Muscle of back (tissue), 13 donors: ENCODE results near the gene PPIB. TPM values are rescaled to one million over a fixed set of nuclear protein-coding genes. Genes with fewer than 3 reads are reported as not detected.

Experiments
- DNase-seq, 3 donors: peaks; one replicate each; pipeline versions ENCODE4 v3.0.0 to v3.0.0-alpha.2; 2013
- long read RNA-seq, 9 donors: transcript quantifications; one replicate each; lab custom pipeline, GENCODE V29; 2026
- polyA plus RNA-seq, 10 donors: library from polyadenylated mRNA; unstranded; fragments of 120-200 nt; gene quantifications; one replicate each; pipeline ENCODE4 v1.2.1, GENCODE V29; 2013; ENCODE audit not compliant: insufficient read length in 10 of 10

Gene PPIB
- 100 to 1,000 TPM; 231 to 484 (median 310) TPM for polyA plus RNA-seq
- long read RNA-seq, donor 1, transcript PPIB-201 (5 exons, 1,081 nt): major isoform, 117 of 137 reads
- long read RNA-seq, donor 1, partial matches to known transcripts: 0 of 137 reads
- long read RNA-seq, donor 1, other reads (novel, unspliced or antisense): 19 of 137 reads
- long read RNA-seq, donor 2, transcript PPIB-201 (5 exons, 1,081 nt): major isoform, 117 of 132 reads
- long read RNA-seq, donor 2, partial matches to known transcripts: 8 of 132 reads
- long read RNA-seq, donor 2, other reads (novel, unspliced or antisense): 5 of 132 reads
- long read RNA-seq, donor 3: 0 reads
- long read RNA-seq, donor 4, transcript PPIB-201 (5 exons, 1,081 nt): major isoform, 115 of 152 reads
- long read RNA-seq, donor 4, partial matches to known transcripts: 24 of 152 reads
- long read RNA-seq, donor 4, other reads (novel, unspliced or antisense): 11 of 152 reads
- long read RNA-seq, donor 5, transcript PPIB-201 (5 exons, 1,081 nt): major isoform, 219 of 262 reads
- long read RNA-seq, donor 5, transcript PPIB-203 (3 exons, 1,208 nt): minor isoform, 7 of 262 reads
- long read RNA-seq, donor 5, partial matches to known transcripts: 17 of 262 reads
- long read RNA-seq, donor 5, other reads (novel, unspliced or antisense): 19 of 262 reads
- long read RNA-seq, donor 6, transcript PPIB-201 (5 exons, 1,081 nt): major isoform, 180 of 192 reads
- long read RNA-seq, donor 6, partial matches to known transcripts: 11 of 192 reads
- long read RNA-seq, donor 6, other reads (novel, unspliced or antisense): 0 of 192 reads
- long read RNA-seq, donor 7, transcript PPIB-201 (5 exons, 1,081 nt): major isoform, 115 of 132 reads
- long read RNA-seq, donor 7, partial matches to known transcripts: 5 of 132 reads
- long read RNA-seq, donor 7, other reads (novel, unspliced or antisense): 10 of 132 reads
- long read RNA-seq, donor 8, transcript PPIB-201 (5 exons, 1,081 nt): major isoform, 121 of 146 reads
- long read RNA-seq, donor 8, partial matches to known transcripts: 5 of 146 reads
- long read RNA-seq, donor 8, other reads (novel, unspliced or antisense): 19 of 146 reads
- long read RNA-seq, donor 9, transcript PPIB-201 (5 exons, 1,081 nt): major isoform, 25 of 25 reads
- long read RNA-seq, donor 9, partial matches to known transcripts: 0 of 25 reads
- long read RNA-seq, donor 9, other reads (novel, unspliced or antisense): 0 of 25 reads

DNA sequence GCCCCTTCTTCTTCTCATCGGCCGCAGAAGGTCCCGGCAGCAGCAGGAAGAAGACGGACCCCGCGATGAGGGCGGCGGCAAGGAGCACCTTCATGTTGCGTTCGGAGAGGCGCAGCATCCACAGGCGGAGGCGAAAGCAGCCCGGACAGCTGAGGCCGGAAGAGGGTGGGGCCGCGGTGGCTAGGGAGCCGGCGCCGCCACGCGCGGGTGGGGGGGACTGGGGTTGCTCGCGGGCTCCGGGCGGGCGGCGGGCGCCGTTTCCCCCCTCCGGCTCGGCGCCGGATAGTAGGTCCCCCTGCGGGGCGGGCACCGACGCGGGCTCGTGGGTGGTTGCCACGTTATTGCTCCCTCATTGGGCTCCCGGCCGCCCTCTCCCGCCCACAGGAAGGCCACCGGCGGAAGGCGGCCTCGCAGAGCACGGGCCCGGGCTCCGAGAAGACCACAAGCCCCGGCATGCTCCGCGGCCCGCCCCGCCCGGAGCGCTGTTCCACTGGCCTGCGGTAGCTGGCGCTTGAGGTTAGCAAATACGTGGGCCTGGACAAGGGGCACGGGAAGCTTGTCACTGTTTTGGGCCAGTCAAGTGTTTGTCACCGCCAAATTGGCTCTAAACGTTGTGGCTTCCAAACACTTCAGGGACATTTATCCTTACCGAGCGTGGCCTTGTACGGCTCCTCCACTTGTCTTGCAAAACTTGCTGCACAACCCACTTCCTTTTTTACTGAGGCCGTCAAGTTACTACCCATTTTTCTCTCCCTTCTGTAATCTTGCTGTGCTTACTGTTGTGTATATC lies at the start of gene PPIB:
PPIB (minus strand) TSS at position 154 of the 790 bp plus-strand sequence; CDS start at position 118, 36 bp downstream.
- DNase-seq: peak; percentile 98 to 99 (median 98)

- no peak for DNase-seq
Measured at GRCh38 chr15:64211696-64212095, 48.9 kb upstream of the PPIB start.

- no peak for DNase-seq
Measured at GRCh38 chr15:64210371-64210770, 47.5 kb upstream of the PPIB start.

- peak; percentile 21 to 66 (median 30) for DNase-seq
Measured at GRCh38 chr15:64209680-64210334, 47.0 kb upstream of the PPIB start.

GRCh38 chr15:64205202-64205601 lies 42.4 kb upstream of the PPIB start:
- DNase-seq: no peak

DNA sequence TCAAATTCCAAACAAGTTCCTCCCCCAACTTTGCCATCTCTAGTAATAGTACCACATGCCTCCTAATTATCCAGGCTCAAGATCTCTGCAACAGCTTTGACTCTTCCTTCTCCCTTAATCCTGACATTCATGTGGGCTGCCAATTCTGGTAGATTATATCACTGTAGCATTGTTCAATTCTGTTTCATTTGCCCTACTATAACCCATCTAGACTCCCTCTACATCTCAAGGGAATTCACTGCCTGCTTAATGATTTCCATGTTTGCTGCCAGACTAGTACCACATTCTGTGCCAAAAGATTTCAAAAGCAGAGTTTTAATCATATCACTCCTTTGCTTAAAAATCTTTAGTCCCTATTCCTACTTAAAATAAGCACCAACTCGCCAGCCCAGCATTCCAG lies 34.6 kb upstream of the PPIB start:
- DNase-seq: no peak

DNA sequence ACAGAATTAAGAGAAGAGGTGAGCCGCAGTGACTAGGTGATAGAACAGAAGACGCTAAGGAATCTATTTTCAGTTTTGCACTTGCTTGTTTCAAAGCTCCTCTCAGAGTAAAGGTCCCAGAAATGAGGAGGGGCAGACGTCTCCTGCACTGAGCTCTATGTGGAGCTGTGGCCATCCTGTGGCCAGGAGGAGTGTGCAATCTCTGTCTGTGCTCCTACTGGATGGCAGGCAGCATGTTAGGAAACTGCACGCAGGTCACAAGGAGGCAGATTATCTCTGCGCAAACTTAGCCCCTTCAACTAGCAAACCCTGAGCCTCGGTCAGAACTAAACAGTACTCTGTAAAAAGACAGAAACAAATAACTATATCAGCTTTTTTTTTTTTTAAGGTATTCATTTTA lies 31.1 kb upstream of the PPIB start:
- no peak for DNase-seq

GRCh38 chr15:64191971-64192830 lies 29.4 kb upstream of the PPIB start:
- DNase-seq: no peak

DNA sequence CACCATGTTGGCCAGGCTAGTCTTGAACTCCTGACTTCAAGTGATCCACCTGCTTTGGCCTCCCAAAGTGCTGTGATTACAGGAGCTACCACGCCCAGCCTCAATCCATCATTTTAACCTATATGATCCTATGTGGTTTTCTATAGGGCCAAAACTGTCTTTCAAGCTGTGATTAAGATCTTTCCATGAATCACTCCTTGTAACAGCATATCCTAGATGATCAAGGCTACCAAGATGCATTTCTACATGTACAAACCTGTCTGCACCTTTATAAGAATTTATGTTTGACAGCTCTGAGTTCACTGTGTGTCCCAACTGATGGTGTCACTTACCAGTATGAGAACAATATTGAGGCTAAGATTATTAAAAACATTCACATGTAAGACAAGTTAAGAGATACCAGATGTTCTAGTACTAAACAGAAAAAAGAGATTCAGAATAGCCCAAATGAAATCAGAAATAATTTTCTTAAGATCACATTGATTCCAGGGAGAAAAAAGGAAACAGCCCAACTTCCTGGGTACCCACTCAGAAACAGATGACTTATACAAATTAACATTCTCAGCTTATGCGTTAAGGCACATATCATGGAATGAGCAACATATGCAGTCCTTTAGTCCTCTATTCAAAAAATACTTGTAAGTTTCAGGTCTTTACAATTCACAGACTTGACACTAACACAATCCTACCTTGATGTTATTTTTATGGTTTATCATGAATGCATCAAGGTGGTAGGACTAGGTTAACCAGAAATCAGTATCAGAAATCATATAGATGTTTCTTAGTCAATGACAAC lies 24.8 kb upstream of the PPIB start:
- DNase-seq: no peak

DNA sequence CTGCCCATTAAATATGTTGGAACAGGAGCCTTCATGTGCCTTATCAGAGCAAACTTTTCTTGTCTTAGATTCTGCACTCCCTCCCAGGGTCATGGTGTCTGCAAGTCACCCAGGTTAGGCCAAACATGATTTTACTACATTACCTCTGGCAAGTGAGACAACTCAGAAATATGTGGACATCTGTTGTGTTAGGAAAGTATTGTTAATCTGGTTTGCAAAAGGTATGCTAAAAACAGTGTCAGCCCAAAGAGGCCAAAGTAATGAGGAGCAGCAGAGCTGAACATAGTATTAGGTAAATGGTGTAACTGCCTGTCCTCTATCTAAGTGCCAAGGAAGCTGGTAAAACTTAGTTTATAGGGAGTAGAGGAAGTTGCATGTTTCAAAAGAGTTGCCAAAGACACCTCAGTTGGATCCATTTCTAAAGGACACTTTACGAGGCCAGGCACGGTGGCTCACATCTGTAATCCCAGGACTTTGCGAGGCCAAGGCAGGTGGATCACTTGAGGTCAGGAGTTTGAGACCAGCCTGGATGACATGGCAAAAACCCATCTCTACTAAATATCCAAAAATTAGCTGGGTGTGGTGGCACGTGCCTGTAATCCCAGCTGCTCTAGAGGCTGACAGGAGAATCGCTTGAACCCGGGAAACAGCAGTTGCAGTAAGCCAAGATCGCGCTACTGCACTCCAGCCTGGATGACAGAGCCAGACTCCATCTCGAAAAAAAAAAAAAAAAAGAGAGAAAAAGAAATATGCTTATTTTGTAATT lies 22.5 kb upstream of the PPIB start:
- no peak for DNase-seq

DNA sequence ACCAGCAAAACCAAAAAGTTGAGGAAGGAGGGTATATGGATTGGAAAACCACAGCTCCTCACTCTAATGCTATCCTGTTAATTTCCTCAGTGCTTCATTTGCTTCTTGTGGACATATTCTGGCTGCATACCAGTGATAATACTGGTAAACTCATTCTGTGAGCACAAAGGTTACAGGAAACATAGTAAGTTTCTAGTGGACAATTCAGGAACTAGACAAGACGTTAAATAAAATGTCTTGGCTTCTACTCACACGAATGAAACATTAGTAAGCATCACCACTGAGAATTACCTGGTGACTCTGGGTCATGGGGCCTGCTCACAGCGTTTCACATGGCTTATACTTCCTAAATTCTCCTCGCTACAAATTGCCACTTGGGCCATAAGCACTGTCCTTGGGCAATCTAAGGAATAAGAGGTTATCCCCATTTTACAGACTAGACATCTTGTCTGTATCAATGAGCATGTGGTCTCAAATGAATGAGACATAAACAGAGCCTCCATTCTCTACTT lies 20.1 kb upstream of the PPIB start:
- no peak for DNase-seq

- no peak for DNase-seq
Measured at GRCh38 chr15:64180235-64180824, 17.5 kb upstream of the PPIB start.

DNA sequence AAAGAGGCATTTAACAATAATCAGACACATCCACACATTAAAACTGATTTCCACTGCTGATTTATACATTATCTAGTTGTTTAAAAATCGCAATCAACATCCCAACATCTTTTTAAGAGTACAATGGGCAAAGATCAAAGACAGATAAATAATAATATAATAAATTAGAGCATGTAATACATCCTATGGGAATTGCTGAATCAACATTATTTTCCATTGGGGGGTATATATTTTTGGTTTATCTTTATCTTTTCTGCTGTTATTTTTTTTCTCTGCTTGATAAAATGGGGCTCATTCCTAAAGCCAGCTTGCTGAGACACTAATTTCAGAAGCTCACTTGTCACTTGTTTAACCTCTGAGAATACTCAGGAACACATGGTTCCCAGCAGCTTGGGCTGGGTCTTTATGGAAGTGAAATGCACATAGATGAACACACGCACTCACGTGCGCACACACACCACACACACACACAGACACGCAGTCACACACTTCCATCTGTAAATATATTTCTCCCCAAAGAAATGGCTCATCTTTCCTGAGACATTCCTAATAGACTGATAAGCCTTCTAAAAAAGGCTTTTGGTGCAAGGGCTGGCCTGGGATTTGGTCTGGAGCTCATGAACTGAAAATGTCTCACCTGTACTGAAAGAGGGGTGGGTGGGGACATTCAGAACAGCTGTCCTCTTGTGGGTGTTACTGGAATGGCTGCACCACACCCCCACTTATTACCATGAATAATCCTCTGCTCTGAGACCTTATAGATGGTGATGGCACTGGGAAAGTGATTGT lies 3.5 kb upstream of the PPIB start:
- no peak for DNase-seq

- no peak for DNase-seq
Measured at GRCh38 chr15:64164436-64164835, 1.6 kb upstream of the PPIB start.

- no peak for DNase-seq
Measured at GRCh38 chr15:64163659-64164362, 989 bp upstream of the PPIB start.

DNA sequence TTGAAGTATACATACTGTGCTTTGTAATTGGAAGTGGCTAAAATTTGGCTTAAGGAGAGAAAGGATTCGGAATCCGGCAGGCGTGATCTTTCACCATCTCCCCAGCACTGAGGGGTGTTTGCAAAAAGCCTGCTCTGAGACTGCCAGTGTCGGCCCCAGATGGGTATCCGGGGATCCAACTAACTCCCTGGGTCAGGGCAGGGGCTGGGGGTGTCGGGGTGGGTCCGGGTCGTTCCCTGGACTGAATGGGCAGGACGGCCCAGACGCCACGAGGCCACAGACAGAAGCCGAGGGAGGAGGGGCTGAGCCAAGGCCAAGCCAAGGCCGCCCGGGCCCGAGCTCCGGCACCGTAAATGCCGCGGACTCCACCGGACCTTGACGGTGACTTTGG lies 349 bp downstream of the PPIB start:
- no peak for DNase-seq
